ENCODE measurements around the gene CD40.

Gene CD40

DNA sequence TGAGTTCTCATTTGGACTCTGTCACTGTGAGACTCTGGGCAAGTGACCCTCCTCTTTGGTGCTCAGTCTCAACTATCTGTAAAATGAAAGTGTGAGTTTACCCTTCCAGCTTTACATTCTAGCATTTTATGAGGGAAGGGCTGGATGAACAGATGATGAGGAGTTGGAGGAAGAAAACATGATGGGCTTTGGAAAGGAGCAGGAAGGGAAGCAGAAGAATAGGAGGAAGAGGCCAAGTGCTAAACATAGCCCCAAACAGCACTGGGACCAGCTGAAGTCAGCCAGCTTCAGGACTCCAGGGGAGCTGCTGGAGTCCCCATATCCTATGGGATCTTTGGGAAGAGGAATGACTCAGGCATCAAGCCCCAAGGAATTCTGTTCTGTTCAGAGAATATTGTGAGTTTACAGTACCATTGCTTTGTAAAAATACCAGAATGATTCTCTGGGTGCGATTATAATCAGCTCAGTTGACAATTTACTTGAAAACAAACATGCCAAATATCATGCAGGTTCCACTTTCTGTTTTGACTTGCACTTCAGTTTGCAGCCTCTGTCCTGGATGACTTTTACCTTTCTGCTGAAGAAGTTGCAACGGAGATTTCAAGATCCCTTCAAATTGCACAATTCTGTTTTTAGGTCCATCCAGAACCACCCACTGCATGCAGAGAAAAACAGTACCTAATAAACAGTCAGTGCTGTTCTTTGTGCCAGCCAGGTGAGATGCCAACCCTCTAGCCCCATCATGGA lies 3.2 kb downstream of the CD40 start:
- peak overlapping the region in 1 of 5 donors; percentile 25 for H3K4me3 ChIP-seq (ENCODE audit: low read depth in 1 of 5, low read length in 5 of 5)
- H3K4me1 ChIP-seq (ENCODE audit: control insufficient read depth in 5 of 5, insufficient read depth in 5 of 5, low read length in 5 of 5): peaks cover 8 to 55% (median 42%) of the 10 kb centered on the region in 5 donors
- H3K27ac ChIP-seq (ENCODE audit: low read depth, low read length): peak overlapping the region; percentile 88
- no peaks in the 10 kb centered on the region for H3K27me3 ChIP-seq (ENCODE audit: control insufficient read depth in 5 of 5, insufficient read depth in 4 of 5, low read length in 5 of 5)
- H3K9ac ChIP-seq (ENCODE audit: low read length in 5 of 5): no peak overlapping the region
- peaks cover 0 to 43% (median 34%) of the 10 kb centered on the region in 5 donors for H3K36me3 ChIP-seq (ENCODE audit: control insufficient read depth in 5 of 5, insufficient read depth in 5 of 5, low read length in 5 of 5)
- H3K9me3 ChIP-seq (ENCODE audit: control insufficient read depth in 5 of 5, low read length in 5 of 5): no peaks in the 10 kb centered on the region

DNA sequence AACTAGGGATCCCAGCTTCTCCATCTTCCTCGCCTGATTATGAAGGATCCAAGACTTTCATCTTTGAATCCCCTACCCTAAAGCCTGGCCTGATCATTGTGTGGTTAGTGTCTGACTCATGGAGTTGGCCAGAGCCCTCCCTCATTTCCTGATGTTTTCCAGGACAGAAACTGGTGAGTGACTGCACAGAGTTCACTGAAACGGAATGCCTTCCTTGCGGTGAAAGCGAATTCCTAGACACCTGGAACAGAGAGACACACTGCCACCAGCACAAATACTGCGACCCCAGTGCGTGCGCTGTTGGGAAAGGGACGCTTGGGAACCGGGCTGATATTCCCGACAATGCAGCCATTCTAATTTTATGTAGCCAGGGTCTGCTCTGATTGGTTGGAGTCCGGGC lies 4.0 kb downstream of the CD40 start:
- Histone ChIP-seq H3K36me3 (ENCODE audit: control insufficient read depth in 5 of 5, insufficient read depth in 5 of 5, low read length in 5 of 5) (peaks cover 0 to 48% (median 34%) of the 10 kb centered on the region in 5 donors), H3K4me1 (ENCODE audit: control insufficient read depth in 5 of 5, insufficient read depth in 5 of 5, low read length in 5 of 5) (peaks cover 8 to 55% (median 42%) of the 10 kb centered on the region in 5 donors), H3K9me3 (ENCODE audit: control insufficient read depth in 5 of 5, low read length in 5 of 5) (no peaks in the 10 kb centered on the region), H3K27ac (ENCODE audit: low read depth, low read length) (peak overlapping the region; percentile 88), H3K9ac (ENCODE audit: low read length in 5 of 5) (no peak overlapping the region), H3K27me3 (ENCODE audit: control insufficient read depth in 5 of 5, insufficient read depth in 4 of 5, low read length in 5 of 5) (no peaks in the 10 kb centered on the region), H3K4me3 (ENCODE audit: low read depth in 1 of 5, low read length in 5 of 5) (peak overlapping the region in 2 of 5 donors; percentile 7 to 25)

DNA sequence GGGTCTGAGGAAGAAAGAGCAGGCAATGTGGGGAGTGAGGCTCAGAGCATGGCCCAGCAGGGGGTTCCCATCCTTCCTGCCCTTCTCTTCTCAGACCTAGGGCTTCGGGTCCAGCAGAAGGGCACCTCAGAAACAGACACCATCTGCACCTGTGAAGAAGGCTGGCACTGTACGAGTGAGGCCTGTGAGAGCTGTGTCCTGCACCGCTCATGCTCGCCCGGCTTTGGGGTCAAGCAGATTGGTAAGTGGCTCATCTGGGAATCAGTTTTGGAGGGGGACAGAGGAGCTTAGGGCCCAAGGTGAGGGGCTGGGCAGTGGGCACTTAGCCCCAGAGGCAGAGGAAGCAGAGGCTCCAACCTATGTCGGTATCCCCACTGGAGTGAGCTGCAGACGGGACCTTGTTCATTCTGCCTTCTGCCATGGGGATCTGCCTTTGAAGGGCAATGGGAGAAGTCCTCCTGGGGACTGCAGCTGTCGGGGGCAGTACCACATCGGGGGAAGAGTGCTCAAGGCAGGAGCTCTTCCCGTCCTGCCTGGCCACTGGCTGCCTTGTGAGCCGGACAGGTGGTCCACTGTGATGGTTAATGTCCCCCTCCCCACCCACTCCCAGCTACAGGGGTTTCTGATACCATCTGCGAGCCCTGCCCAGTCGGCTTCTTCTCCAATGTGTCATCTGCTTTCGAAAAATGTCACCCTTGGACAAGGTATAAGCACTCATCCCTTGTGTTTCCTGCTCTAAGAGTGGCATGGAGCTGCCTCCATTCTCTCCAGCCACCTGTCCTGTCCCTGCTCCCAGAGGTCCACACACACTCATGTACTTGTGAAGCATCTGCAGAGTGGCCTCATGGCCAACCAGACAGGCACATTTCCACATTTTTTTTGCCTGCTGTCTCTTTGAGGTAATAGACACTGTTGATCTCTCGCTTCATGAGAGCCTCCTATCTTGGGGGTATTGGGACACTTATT lies 4.7 kb downstream of the CD40 start:
- Histone ChIP-seq H3K9ac (ENCODE audit: low read length in 5 of 5) (no peak overlapping the region), H3K9me3 (ENCODE audit: control insufficient read depth in 5 of 5, low read length in 5 of 5) (no peaks in the 10 kb centered on the region), H3K4me3 (ENCODE audit: low read depth in 1 of 5, low read length in 5 of 5) (peak overlapping the region in 1 of 5 donors; percentile 25), H3K27ac (ENCODE audit: low read depth, low read length) (no peak overlapping the region), H3K36me3 (ENCODE audit: control insufficient read depth in 5 of 5, insufficient read depth in 5 of 5, low read length in 5 of 5) (peaks cover 0 to 54% (median 38%) of the 10 kb centered on the region in 5 donors), H3K27me3 (ENCODE audit: control insufficient read depth in 5 of 5, insufficient read depth in 4 of 5, low read length in 5 of 5) (no peaks in the 10 kb centered on the region), H3K4me1 (ENCODE audit: control insufficient read depth in 5 of 5, insufficient read depth in 5 of 5, low read length in 5 of 5) (peaks cover 8 to 52% (median 37%) of the 10 kb centered on the region in 5 donors)

DNA sequence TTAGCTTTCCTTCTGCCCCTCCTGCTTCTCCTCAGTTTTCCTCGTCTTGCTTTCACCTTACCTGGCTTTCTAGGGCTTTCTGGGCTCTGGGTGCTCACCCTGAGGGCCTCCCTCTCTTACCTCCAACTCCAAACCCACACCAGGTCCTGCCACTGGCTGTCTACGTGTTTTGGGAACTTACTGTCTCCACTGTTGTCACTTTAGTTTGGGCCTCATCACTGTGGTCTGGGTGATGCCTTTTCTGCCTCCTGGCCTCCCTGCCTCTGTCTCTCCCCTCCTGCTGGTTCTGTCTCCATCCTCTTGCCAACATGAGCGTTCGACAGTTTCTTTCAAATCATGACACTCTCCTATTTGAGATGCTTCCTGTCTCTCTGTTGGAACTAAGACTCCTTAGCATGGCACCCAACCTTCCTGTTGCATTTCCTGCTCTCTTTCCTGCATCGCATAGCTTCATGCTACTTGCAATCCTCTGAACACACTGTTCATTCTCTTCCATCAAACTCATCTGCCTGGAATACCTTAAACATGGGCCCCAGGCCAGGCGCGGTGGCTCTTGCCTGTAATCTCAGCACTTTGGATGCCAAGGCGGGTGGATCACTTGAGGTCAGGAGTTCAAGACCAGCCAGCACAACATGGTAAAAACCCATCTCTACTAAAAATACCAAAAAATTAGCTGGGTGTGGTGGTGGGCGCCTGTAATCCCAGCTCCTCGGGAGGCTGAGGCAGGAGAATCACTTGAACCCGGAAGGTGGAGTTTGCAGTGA lies 5.5 kb downstream of the CD40 start:
- H3K9ac ChIP-seq (ENCODE audit: low read length in 5 of 5): no peak overlapping the region
- H3K9me3 ChIP-seq (ENCODE audit: control insufficient read depth in 5 of 5, low read length in 5 of 5): no peaks in the 10 kb centered on the region
- H3K27ac ChIP-seq (ENCODE audit: low read depth, low read length): no peak overlapping the region
- H3K27me3 ChIP-seq (ENCODE audit: control insufficient read depth in 5 of 5, insufficient read depth in 4 of 5, low read length in 5 of 5): peaks cover 0 to under 1% (median 0%) of the 10 kb centered on the region in 5 donors
- H3K4me1 ChIP-seq (ENCODE audit: control insufficient read depth in 5 of 5, insufficient read depth in 5 of 5, low read length in 5 of 5): peaks cover 6 to 49% (median 31%) of the 10 kb centered on the region in 5 donors
- H3K4me3 ChIP-seq (ENCODE audit: low read depth in 1 of 5, low read length in 5 of 5): no peak overlapping the region
- peaks cover 0 to 60% (median 43%) of the 10 kb centered on the region in 5 donors for H3K36me3 ChIP-seq (ENCODE audit: control insufficient read depth in 5 of 5, insufficient read depth in 5 of 5, low read length in 5 of 5)

DNA sequence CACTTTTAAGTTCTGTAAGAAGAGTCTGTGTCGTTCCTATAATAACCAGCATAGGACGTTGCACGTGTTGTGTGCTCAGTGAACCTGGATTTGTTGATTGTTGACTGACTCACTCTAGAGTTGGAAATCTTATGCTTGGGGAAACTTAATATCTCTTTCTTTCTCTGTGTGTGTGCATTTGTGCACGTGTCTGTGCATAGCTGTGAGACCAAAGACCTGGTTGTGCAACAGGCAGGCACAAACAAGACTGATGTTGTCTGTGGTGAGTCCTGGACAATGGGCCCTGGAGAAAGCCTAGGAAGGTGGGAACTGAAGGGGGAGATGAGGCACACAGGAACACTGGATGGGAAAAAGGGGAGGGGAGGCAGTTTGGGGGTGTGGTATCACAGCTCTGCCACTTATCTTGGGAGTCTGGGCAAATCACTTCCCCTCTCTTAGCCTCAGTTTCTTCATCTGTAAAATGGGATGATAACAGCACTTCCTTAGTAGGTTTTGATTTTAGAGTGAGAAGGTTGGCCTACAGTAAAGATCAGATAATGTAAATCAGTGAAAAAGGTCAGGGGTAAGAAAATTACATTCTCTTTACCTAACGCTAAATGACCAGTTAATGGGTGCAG lies 8.4 kb downstream of the CD40 start:
- Histone ChIP-seq H3K9me3 (ENCODE audit: control insufficient read depth in 5 of 5, low read length in 5 of 5) (no peaks in the 10 kb centered on the region), H3K27ac (ENCODE audit: low read depth, low read length) (no peak overlapping the region), H3K9ac (ENCODE audit: low read length in 5 of 5) (no peak overlapping the region), H3K36me3 (ENCODE audit: control insufficient read depth in 5 of 5, insufficient read depth in 5 of 5, low read length in 5 of 5) (peaks cover 0 to 64% (median 47%) of the 10 kb centered on the region in 5 donors), H3K4me1 (ENCODE audit: control insufficient read depth in 5 of 5, insufficient read depth in 5 of 5, low read length in 5 of 5) (peaks cover 2 to 30% (median 7%) of the 10 kb centered on the region in 5 donors), H3K27me3 (ENCODE audit: control insufficient read depth in 5 of 5, insufficient read depth in 4 of 5, low read length in 5 of 5) (peaks cover 0 to 8% (median 0%) of the 10 kb centered on the region in 5 donors), H3K4me3 (ENCODE audit: low read depth in 1 of 5, low read length in 5 of 5) (no peak overlapping the region)

DNA sequence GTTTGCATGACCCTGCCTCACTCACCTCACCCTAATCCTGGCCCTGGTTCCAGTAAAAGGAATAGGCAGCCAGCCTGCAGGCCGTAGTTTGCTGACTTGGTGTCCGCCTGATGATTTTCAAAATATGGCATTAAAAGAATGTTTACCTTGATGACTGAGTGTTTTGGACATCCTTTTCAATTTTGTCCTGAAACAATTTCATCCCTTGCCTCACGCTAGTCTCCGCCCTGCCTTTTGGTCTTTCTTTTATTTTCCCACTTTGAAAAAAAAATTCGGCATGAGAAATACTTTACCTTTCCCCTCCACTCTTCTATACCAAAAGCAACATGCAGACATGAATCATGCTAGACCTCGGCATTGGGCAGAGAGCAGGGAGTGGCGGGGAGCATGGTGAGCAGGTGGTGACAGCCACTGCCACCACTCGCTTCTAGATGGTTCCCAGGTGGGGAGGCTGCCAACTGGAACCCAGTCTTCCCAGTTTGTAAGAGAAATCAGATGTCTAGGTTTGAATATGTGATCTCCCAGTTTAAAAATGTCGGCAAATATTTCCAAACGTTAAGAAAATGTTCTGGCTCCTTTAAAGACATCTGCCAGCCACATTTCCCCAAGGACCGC lies 9.4 kb downstream of the CD40 start:
- Histone ChIP-seq H3K9me3 (ENCODE audit: control insufficient read depth in 5 of 5, low read length in 5 of 5) (no peaks in the 10 kb centered on the region), H3K4me1 (ENCODE audit: control insufficient read depth in 5 of 5, insufficient read depth in 5 of 5, low read length in 5 of 5) (peaks cover 0 to 26% (median 0%) of the 10 kb centered on the region in 5 donors), H3K9ac (ENCODE audit: low read length in 5 of 5) (no peak overlapping the region), H3K4me3 (ENCODE audit: low read depth in 1 of 5, low read length in 5 of 5) (no peak overlapping the region), H3K36me3 (ENCODE audit: control insufficient read depth in 5 of 5, insufficient read depth in 5 of 5, low read length in 5 of 5) (peaks cover 0 to 56% (median 42%) of the 10 kb centered on the region in 5 donors), H3K27me3 (ENCODE audit: control insufficient read depth in 5 of 5, insufficient read depth in 4 of 5, low read length in 5 of 5) (peaks cover 0 to 14% (median 6%) of the 10 kb centered on the region in 5 donors), H3K27ac (ENCODE audit: low read depth, low read length) (no peak overlapping the region)

DNA sequence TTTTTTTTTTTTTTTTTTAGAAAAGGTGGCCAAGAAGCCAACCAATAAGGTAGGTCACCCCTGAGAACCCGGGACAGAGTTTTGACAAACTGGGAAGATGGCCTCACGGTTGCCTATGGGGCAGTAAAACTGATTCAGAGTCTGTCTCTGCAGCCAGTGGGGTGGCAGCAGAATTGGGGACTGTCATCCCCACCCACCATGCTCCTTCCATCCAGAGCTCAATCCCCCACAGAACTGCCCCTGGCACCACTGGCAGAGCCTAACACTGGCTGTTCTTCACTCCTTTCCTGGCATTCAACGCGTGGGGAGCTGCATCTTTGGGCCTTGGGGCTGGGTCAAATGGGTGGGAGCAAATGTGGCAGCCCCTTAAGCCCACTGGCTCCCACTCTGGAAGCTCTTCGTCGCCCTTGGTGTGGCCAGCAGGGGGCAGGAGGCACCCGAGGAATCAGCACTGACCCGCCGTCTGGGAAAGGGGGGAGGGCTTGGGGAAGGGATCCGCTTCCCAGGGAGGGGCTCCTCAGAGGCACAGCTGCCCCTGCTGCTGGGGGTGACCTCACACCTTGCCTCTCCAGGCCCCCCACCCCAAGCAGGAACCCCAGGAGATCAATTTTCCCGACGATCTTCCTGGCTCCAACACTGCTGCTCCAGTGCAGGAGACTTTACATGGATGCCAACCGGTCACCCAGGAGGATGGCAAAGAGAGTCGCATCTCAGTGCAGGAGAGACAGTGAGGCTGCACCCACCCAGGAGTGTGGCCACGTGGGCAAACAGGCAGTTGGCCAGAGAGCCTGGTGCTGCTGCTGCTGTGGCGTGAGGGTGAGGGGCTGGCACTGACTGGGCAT lies 10.4 kb downstream of the CD40 start:
- Histone ChIP-seq H3K27me3 (ENCODE audit: control insufficient read depth in 5 of 5, insufficient read depth in 4 of 5, low read length in 5 of 5) (peaks cover 2 to 14% (median 9%) of the 10 kb centered on the region in 5 donors), H3K4me1 (ENCODE audit: control insufficient read depth in 5 of 5, insufficient read depth in 5 of 5, low read length in 5 of 5) (peaks cover 0 to 23% (median 5%) of the 10 kb centered on the region in 5 donors), H3K36me3 (ENCODE audit: control insufficient read depth in 5 of 5, insufficient read depth in 5 of 5, low read length in 5 of 5) (peaks cover 0 to 45% (median 32%) of the 10 kb centered on the region in 5 donors), H3K27ac (ENCODE audit: low read depth, low read length) (no peak overlapping the region), H3K9ac (ENCODE audit: low read length in 5 of 5) (no peak overlapping the region), H3K4me3 (ENCODE audit: low read depth in 1 of 5, low read length in 5 of 5) (no peak overlapping the region), H3K9me3 (ENCODE audit: control insufficient read depth in 5 of 5, low read length in 5 of 5) (no peaks in the 10 kb centered on the region)

DNA sequence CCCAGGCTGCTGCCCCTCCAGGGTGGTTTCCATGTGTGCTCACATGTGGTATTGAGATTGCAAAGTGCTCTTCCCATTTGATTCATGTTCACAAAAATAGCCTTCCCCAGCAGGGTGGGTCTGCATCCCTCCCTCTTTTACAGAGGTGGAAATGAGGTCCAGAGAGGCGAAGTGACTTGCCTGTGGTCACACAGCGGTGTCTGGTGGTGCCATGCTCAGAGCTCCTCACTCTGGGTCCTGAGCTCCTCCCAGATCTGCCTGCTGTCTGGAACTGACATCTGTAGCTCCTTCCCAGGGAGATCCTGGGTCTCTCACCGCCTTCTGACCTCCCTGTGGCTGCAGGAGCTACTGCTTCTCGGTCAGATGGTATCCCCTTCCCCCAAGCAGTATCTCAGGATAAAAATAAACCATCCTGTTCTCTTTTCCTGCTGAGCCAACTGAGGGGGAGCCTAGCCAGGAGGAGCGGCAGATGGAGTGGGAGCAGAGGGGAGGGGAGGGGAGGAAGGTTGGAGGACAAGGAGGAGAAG lies 11.9 kb downstream of the CD40 start:
- H3K4me1 ChIP-seq (ENCODE audit: control insufficient read depth in 5 of 5, insufficient read depth in 5 of 5, low read length in 5 of 5): peaks cover 0 to 21% (median 5%) of the 10 kb centered on the region in 5 donors
- H3K4me3 ChIP-seq (ENCODE audit: low read depth in 1 of 5, low read length in 5 of 5): no peak overlapping the region
- peaks cover 2 to 18% (median 13%) of the 10 kb centered on the region in 5 donors for H3K27me3 ChIP-seq (ENCODE audit: control insufficient read depth in 5 of 5, insufficient read depth in 4 of 5, low read length in 5 of 5)
- H3K9me3 ChIP-seq (ENCODE audit: control insufficient read depth in 5 of 5, low read length in 5 of 5): no peaks in the 10 kb centered on the region
- no peak overlapping the region for H3K9ac ChIP-seq (ENCODE audit: low read length in 5 of 5)
- H3K36me3 ChIP-seq (ENCODE audit: control insufficient read depth in 5 of 5, insufficient read depth in 5 of 5, low read length in 5 of 5): peaks cover 0 to 34% (median 20%) of the 10 kb centered on the region in 5 donors
- no peak overlapping the region for H3K27ac ChIP-seq (ENCODE audit: low read depth, low read length)

All from subcutaneous abdominal adipose tissue (tissue), 5 donors.